Endothelial cell of umbilical vein (primary cell): Measurements from ENCODE around the gene FAM151B.

Experiments
- CTCF ChIP-seq, 2 donors: IDR thresholded peaks; 1 replicate in 1 of 2; 2 replicates in 1 of 2; pipeline ENCODE4 v1.5.1; 2011; ENCODE audit warnings: low read length in 2 of 2, mild to moderate bottlenecking in 2 of 2, moderate library complexity in 2 of 2, control low read depth in 1 of 2, inconsistent platforms in 1 of 2, low read depth in 1 of 2; ENCODE audit not compliant: insufficient read depth in 1 of 2; ENCODE audit errors: extremely low read depth in 1 of 2
- MYC ChIP-seq: IDR thresholded peaks from one replicate; pipeline ENCODE4 v1.6.1; 2011; ENCODE audit warnings: mild to moderate bottlenecking, low read depth, low read length

GRCh38 chr5:80495891-80496290 lies 8.0 kb downstream of the FAM151B start:
- TF ChIP-seq CTCF (IDR thresholded peaks at IDR 0.05; ENCODE audit: extremely low read depth in 1 of 2, insufficient read depth in 1 of 2, low read depth in 1 of 2, low read length in 2 of 2) (no peak), MYC (no peak)
